NB4 (cell line): ENCODE results near the gene AKAP7.
"Not testable (repeated sequence)": the region's sequence is repeated elsewhere in the genome, so short reads cannot be mapped to it uniquely, and the experiment has no call there.

Experiments used
- CTCF ChIP-seq: IDR thresholded peaks from one replicate; pipeline ENCODE4 v1.5.1; 2012; ENCODE audit warnings: low read depth, low read length
- POLR2A ChIP-seq: IDR thresholded peaks from 2 replicates; pipeline ENCODE4 v1.6.1; 2011; ENCODE audit warnings: mild to moderate bottlenecking; ENCODE audit not compliant: insufficient read length; ENCODE audit errors: extremely low read depth

GRCh38 chr6:131091944-131092343, 43.3 kb upstream of the AKAP7 start:
- not testable (repeated sequence) for TF ChIP-seq CTCF, POLR2A
